HG03135 (cell line): ENCODE measurements around the gene ZSCAN26.
"Not testable (repeated sequence)": the region's sequence is repeated elsewhere in the genome, so short reads cannot be mapped to it uniquely, and the experiment has no call there.

Experiments used
- ATAC-seq: cut with Tn5 transposase; IDR thresholded peaks from one replicate; pipeline ENCODE4 v1.9.1; 2021; ENCODE audit warnings: mild to moderate bottlenecking, moderate library complexity; ENCODE audit not compliant: unreplicated experiment

The ZSCAN26 gene

GRCh38 chr6:28254121-28254519, 12.8 kb upstream of the ZSCAN26 start:
- no peak for ATAC-seq

- no peak for ATAC-seq
Measured at GRCh38 chr6:28257042-28257441, 9.9 kb upstream of the ZSCAN26 start.

GRCh38 chr6:28258877-28259777, 7.8 kb upstream of the ZSCAN26 start, which contains the start of gene NKAPL:
TSS of gene NKAPL (plus strand) at chr6:28259297. CDS start at chr6:28259372, 75 bp downstream.
- no peak for ATAC-seq

GRCh38 chr6:28263922-28264321, 3.0 kb upstream of the ZSCAN26 start:
- ATAC-seq: no peak

GRCh38 chr6:28264834-28265401, 2.0 kb upstream of the ZSCAN26 start:
- no peak for ATAC-seq

GRCh38 chr6:28266563-28266961, 381 bp upstream of the ZSCAN26 start:
- no peak for ATAC-seq

- no peak for ATAC-seq
Measured at GRCh38 chr6:28267695-28268059, 734 bp downstream of the ZSCAN26 start.

- ATAC-seq: no peak
Measured at GRCh38 chr6:28269492-28269891, 2.5 kb downstream of the ZSCAN26 start.

- no peak for ATAC-seq
Measured at GRCh38 chr6:28274888-28275287, 7.9 kb downstream of the ZSCAN26 start.

- ATAC-seq: no peak
Measured at GRCh38 chr6:28277746-28278145, 10.8 kb downstream of the ZSCAN26 start.

GRCh38 chr6:28280595-28281287, 13.8 kb downstream of the ZSCAN26 start:
- ATAC-seq: no peak

GRCh38 chr6:28281288-28282064, 14.5 kb downstream of the ZSCAN26 start, which contains the start of gene PGBD1:
TSS of gene PGBD1 (plus strand) at chr6:28281572. CDS start at chr6:28283814, 2,242 bp downstream.
- no peak for ATAC-seq

- no peak for ATAC-seq
Measured at GRCh38 chr6:28282926-28283325, 16.0 kb downstream of the ZSCAN26 start.

- ATAC-seq: no peak
Measured at GRCh38 chr6:28291573-28291972, 24.6 kb downstream of the ZSCAN26 start.

GRCh38 chr6:28295326-28295725, 28.4 kb downstream of the ZSCAN26 start:
- ATAC-seq: no peak

GRCh38 chr6:28296520-28297060, 29.6 kb downstream of the ZSCAN26 start:
- no peak for ATAC-seq

GRCh38 chr6:28303570-28303969, 36.6 kb downstream of the ZSCAN26 start:
- peak; percentile 96 for ATAC-seq

- ATAC-seq: not testable (repeated sequence)
Measured at GRCh38 chr6:28306363-28306762, 39.4 kb downstream of the ZSCAN26 start.

- ATAC-seq: no peak
Measured at GRCh38 chr6:28311139-28311823, 44.3 kb downstream of the ZSCAN26 start.

- no peak for ATAC-seq
Measured at GRCh38 chr6:28312939-28313338, 46.0 kb downstream of the ZSCAN26 start.
